Gastrocnemius medialis (tissue), 4 donors: Measurements from ENCODE around the gene GGA1. TPM values are rescaled to one million over a fixed set of nuclear protein-coding genes. Genes with fewer than 3 reads are reported as not detected.

Experiments used
- ATAC-seq, 2 donors: fragments of 150-250 bp; one replicate each; pipeline ENCODE4 v1.9.1; 2016
- DNase-seq, 2 donors: peaks; one replicate each; pipeline ENCODE4 v3.0.0-alpha.2; 2019
- H3K27ac ChIP-seq, 4 donors: fragments of 200-600 bp; sonication (generic); 1 replicate in 1 of 4; 2 replicates in 3 of 4; pipeline ENCODE4 v1.5.1; 2016 to 2018; ENCODE audit warnings: mild to moderate bottlenecking in 2 of 4, moderate library complexity in 1 of 4
- H3K27me3 ChIP-seq, 3 donors: fragments of 200-600 bp; sonication (generic) in 2 of 3; 1 replicate in 1 of 3; 2 replicates in 2 of 3; pipeline versions ENCODE4 v1.5.1 to v1.6.0; 2016 to 2019; ENCODE audit warnings: mild to moderate bottlenecking in 1 of 3, moderate library complexity in 1 of 3
- H3K36me3 ChIP-seq, 2 donors: fragments of 200-600 bp; sonication (generic) in 1 of 2; one replicate each; pipeline ENCODE4 v1.5.1; 2017 to 2018
- H3K4me1 ChIP-seq, 2 donors: fragments of 200-600 bp; sonication (generic) in 1 of 2; one replicate each; pipeline ENCODE4 v1.5.1; 2016 to 2017; ENCODE audit warnings: mild to moderate bottlenecking in 2 of 2
- H3K4me3 ChIP-seq, 4 donors: fragments of 200-600 bp; sonication (generic) in 3 of 4; 1 replicate in 1 of 4; 2 replicates in 3 of 4; pipeline ENCODE4 v1.5.1; 2016 to 2019; ENCODE audit warnings: mild to moderate bottlenecking in 2 of 4
- H3K9me3 ChIP-seq, 3 donors: fragments of 200-600 bp; sonication (generic) in 2 of 3; 1 replicate in 1 of 3; 2 replicates in 2 of 3; pipeline ENCODE4 v1.5.1; 2016 to 2019
- POLR2A ChIP-seq, 2 donors: fragments of 450-650 bp; IDR thresholded peaks; one replicate each; pipeline ENCODE4 v1.6.1; 2017; ENCODE audit warnings: antibody characterized with exemption in 2 of 2, mild to moderate bottlenecking in 2 of 2, moderate library complexity in 2 of 2
- in situ Hi-C, 4 donors: fragments of 200-750 bp; cut with MboI; loops; one replicate each; pipeline versions ENCODE4 v1.15.0 to v1.8.0; 2017; ENCODE audit warnings: low sequenced_read_pairs in 4 of 4
- intact Hi-C: fragments of 100-400 bp; cut with DNase I; formaldehyde crosslinking; loops from one replicate; pipeline ENCODE4 v1.15.1; 2023; ENCODE audit warnings: low total_unique reads
- total RNA-seq, 4 donors: library from RNA; depleted of rRNA; stranded (reverse); fragments of >200 nt; gene quantifications; one replicate each; pipeline versions ENCODE4 v1.1.0 to v1.2.3, GENCODE V29; 2016
- TF ChIP-seq, protein P1 (sequence below), 5 experiments: fragments of 450-650 bp in 3 of 5; fragments of 200-600 bp in 2 of 5; sonication (generic) in 2 of 5; IDR thresholded peaks in 4 of 5; conservative IDR thresholded peaks in 1 of 5; 1 replicate in 4 of 5; 2 replicates in 1 of 5; pipeline ENCODE4 v1.5.1; 2016 to 2019; ENCODE audit warnings: antibody characterized with exemption in 5 of 5, mild to moderate bottlenecking in 3 of 5, moderate library complexity in 3 of 5

The GGA1 gene
- total RNA-seq, 4 donors from 2014 or later: 39.0 to 48.8 (median 45.0) TPM

DNA sequence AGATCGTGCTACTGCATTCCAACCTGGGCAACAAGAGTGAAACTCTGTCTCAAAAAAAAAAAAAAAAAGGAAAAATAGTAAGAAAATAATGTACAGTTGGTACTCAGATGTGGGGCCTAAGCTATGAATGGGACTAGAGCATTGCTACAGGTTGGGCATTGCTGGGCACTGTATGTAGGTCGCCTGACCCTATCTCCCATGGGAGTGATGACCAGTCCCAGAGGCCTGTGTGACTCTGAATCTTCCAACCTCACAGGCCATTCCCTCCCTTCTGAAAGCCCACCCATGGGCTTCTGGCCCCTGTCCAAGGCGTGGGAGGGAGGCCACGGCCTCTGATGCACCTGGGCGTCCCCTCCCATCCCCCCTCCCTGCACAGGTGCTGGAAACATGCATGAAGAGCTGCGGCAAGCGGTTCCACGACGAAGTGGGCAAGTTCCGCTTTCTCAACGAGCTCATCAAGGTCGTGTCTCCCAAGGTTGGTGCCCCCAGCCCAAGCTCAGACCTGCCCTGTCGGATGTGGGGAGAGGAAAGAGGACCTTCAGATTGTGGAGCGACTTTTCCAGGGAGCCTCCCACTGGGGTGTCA is 9.5 kb downstream of the GGA1 start:
- Histone ChIP-seq H3K27me3 (no peaks in the 10 kb centered on the region), H3K36me3 (peaks cover 0 to 72% of the 10 kb centered on the region in 2 donors), H3K9me3 (no peaks in the 10 kb centered on the region), H3K27ac (no peak overlapping the region), H3K4me3 (no peak overlapping the region), H3K4me1 (no peaks in the 10 kb centered on the region)
- DNase-seq (no peak), ATAC-seq (no peak)
- intact Hi-C loops: no loop called here
- no peak for TF ChIP-seq POLR2A (IDR thresholded peaks at IDR 0.05)
- TF ChIP-seq, protein P1, sequence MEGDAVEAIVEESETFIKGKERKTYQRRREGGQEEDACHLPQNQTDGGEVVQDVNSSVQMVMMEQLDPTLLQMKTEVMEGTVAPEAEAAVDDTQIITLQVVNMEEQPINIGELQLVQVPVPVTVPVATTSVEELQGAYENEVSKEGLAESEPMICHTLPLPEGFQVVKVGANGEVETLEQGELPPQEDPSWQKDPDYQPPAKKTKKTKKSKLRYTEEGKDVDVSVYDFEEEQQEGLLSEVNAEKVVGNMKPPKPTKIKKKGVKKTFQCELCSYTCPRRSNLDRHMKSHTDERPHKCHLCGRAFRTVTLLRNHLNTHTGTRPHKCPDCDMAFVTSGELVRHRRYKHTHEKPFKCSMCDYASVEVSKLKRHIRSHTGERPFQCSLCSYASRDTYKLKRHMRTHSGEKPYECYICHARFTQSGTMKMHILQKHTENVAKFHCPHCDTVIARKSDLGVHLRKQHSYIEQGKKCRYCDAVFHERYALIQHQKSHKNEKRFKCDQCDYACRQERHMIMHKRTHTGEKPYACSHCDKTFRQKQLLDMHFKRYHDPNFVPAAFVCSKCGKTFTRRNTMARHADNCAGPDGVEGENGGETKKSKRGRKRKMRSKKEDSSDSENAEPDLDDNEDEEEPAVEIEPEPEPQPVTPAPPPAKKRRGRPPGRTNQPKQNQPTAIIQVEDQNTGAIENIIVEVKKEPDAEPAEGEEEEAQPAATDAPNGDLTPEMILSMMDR (IDR thresholded peaks at IDR 0.05 in 4 of 5, conservative IDR thresholded peaks at IDR 0.05 in 1 of 5): no peak
- in situ Hi-C loops: no loop called here

DNA sequence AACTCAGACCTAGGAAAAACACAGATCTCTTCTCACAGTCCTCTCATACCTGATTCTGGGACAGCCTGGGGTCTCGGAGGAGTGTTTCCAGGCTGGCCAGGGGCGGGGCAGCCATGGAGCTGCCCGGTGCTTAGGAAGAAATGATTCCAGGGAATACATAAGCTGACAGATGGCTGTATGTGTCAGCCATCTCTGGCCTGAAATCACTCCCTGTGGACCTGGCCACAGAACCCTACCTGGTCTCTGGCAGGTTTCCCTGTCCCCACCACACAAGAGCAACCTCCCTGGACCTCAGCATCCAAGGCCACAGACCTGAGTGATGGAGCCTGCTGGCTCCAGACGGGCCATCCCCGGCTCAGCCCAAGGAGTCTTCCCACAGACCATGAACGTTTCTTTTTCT is 10.0 kb downstream of the GGA1 start:
- DNase-seq: no peak
- Histone ChIP-seq H3K4me1 (no peaks in the 10 kb centered on the region), H3K27me3 (no peaks in the 10 kb centered on the region), H3K4me3 (no peak overlapping the region), H3K27ac (no peak overlapping the region), H3K36me3 (peaks cover 0 to 72% of the 10 kb centered on the region in 2 donors), H3K9me3 (no peaks in the 10 kb centered on the region)
- no peak for TF ChIP-seq POLR2A (IDR thresholded peaks at IDR 0.05)
- TF ChIP-seq, protein P1 (IDR thresholded peaks at IDR 0.05 in 4 of 5, conservative IDR thresholded peaks at IDR 0.05 in 1 of 5): no peak
- intact Hi-C loops: no loop called here
- ATAC-seq: no peak
- in situ Hi-C loops: no loop called here

DNA sequence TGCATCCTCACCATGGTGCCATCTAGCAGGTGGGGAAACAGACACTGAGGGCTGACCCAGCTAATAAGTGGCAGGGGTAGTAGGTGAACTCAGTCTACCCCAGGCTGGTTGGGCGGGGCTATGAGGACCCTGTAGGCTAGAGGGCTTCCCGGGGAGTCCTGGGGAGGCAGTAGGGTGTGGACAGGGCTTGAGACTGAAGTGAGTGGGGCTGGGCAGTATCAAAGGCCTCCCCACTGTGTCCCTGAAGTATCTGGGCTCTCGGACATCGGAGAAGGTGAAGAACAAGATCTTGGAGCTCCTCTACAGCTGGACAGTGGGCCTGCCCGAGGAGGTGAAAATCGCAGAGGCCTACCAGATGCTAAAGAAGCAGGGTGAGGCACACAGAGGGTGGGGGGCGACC is 11.4 kb downstream of the GGA1 start:
- no peaks in the 10 kb centered on the region for H3K4me1 ChIP-seq
- H3K27me3 ChIP-seq: no peaks in the 10 kb centered on the region
- H3K27ac ChIP-seq: no peak overlapping the region
- TF ChIP-seq, protein P1 (IDR thresholded peaks at IDR 0.05 in 4 of 5, conservative IDR thresholded peaks at IDR 0.05 in 1 of 5): no peak
- TF ChIP-seq POLR2A (IDR thresholded peaks at IDR 0.05): no peak
- no peak for ATAC-seq
- intact Hi-C loops (no loop called here), in situ Hi-C loops (loop anchor here in 2 of 4 donors (10.0 kb wide), 2 partner anchors 65 to 75 kb away; partner anchors contain the start of genes NOL12 (in 1 of the 2) and TRIOBP (in 1 of the 2))
- no peak overlapping the region for H3K4me3 ChIP-seq
- peaks cover 0 to 73% of the 10 kb centered on the region in 2 donors for H3K36me3 ChIP-seq
- DNase-seq: no peak
- H3K9me3 ChIP-seq: no peaks in the 10 kb centered on the region

DNA sequence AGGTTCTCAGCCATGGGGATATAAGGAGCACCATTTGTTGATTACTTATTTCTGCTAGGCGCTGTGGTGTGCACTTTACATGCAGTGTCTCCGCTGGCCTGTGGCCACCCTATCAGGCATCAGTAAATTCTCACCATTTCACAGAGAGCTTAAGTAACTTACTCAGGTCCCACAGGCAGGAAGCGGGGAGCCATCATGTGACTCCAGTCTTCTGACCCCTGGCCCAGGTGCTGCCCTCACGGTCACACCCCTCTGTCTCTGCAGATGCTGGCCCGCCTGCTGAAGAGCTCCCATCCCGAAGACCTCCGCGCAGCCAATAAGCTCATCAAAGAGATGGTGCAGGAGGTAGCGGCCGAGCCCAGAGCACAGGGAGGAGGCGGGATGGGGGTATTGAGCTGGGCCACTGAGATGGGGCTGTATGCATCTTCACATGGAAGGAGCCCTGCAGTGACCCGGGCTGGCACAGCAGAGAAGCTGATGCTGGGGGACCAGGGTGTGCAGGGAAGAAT is 12.8 kb downstream of the GGA1 start:
- H3K4me1 ChIP-seq: peaks cover 7 to 10% of the 10 kb centered on the region in 2 donors
- no peak overlapping the region for H3K4me3 ChIP-seq
- H3K36me3 ChIP-seq: peaks cover 0 to 59% of the 10 kb centered on the region in 2 donors
- H3K9me3 ChIP-seq: no peaks in the 10 kb centered on the region
- in situ Hi-C loops (loop anchor here in 2 of 4 donors (10.0 kb wide), 2 partner anchors 63 to 73 kb away; partner anchors contain the start of genes NOL12 (in 1 of the 2) and TRIOBP (in 1 of the 2)), intact Hi-C loops (no loop called here)
- no peak overlapping the region for H3K27ac ChIP-seq
- no peak for TF ChIP-seq POLR2A (IDR thresholded peaks at IDR 0.05)
- TF ChIP-seq, protein P1 (IDR thresholded peaks at IDR 0.05 in 4 of 5, conservative IDR thresholded peaks at IDR 0.05 in 1 of 5): no peak
- no peaks in the 10 kb centered on the region for H3K27me3 ChIP-seq
- ATAC-seq (no peak), DNase-seq (no peak)
